GM19438 (cell line): ENCODE measurements around the gene TRPC4AP.

ENCODE experiments used
- ATAC-seq: cut with Tn5 transposase; IDR thresholded peaks from one replicate; pipeline ENCODE4 v1.9.1; 2021; ENCODE audit warnings: low read depth; ENCODE audit not compliant: unreplicated experiment

TRPC4AP gene

DNA sequence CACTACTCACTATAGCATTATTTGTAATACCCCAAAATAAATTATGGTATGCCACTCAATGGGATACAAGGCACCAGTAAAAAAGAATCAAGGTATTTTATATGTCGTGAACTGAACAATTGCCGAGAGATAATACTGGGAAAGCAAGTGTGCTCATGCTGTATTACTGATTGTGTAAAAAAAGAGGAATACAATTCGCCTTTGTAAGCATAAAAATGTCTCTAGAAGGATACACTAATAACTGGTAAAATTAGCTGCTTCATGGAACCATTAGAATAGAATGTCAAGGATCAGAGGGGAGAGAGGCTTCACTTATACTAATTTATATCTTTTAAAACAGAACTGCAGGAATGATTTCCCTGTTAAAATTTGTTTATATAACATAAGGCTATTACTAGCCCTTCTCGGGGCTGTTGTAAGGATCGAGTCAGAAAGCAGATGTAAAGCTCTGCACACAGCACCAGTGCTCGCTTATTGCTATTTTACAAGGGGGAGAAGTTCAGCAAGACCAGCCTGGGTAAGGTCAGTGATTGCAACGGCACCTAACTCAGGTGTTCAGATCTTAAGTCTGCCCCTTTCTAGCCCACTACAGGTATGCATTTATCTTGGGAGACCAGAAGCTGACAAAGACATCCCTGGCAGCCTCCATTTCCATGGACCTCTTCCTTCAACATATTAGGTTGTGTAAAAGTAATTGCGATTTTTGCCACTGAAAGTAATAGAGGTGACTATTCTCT is 75.3 kb downstream of the TRPC4AP start:
- no peak for ATAC-seq

GRCh38 chr20:35015863-35016193 is 76.8 kb downstream of the TRPC4AP start:
- ATAC-seq, result no peak

DNA sequence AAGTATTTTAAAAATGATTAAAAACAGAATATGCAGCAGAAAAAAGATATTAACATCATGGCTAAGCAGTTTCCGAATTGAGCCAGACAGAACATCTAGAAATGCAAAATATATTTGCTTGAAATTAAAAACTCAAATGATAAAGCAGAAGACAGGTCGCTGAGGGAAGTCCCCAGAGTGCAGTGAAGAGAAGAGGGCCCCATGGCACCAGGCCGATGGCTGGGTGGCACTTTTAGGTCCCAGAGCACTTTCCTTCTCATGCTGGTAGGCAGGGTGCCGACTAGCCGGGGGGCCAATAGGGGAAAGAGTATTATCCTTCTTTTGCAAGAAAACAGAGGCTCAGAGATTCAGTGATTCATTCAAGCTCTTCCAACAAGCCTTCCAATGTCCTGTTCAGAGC is 78.1 kb downstream of the TRPC4AP start:
- ATAC-seq, result no peak

DNA sequence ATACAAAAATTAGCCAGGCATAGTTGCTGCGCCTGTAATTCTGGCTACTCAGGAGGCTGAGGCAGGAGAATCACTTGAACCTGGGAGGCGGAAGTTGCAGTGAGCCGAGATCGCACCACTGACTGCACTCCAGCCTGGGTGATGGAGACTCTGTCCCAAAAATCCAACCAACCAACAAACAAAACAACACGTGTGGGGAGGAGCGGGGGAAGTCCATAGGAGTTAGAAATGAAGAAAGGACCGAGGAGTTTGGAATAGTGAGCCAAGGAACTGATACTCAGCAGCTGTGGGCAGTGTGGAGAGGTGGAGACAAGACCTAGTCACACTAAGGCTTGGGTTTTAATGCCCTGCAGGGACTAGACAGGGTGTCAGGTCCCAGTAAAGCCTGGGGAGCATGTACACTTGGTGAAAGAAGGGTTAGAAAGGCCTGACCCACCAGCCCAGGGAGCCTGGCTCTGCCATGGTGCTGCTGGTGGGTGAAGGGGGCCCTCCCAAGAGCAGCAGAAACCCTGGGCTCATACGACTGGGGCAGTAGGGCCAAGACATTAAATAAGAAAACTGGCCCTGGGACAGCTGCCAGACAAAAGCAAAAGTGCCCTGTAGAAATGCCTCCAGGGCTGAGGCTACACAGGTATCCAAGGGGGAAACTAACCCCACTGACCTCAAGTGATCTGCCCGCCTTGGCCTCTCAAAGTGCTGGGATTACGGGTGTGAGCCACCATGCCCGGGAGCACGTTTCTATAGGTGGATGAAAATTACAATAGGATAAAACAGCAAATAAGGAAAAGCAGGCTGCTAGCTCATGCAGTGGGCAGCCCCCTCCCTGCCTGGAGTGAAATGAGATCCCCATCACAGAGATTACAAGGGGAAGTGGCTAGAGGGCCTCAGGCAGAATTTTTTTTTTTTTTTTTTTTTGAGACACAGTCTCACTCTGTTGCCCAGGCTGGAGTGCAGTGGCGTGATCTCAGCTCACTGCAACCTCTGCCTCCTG is 78.9 kb downstream of the TRPC4AP start:
- ATAC-seq, result no peak

GRCh38 chr20:35012227-35013069 is 80.2 kb downstream of the TRPC4AP start:
- no peak for ATAC-seq

- ATAC-seq, result no peak
Measured at GRCh38 chr20:35011589-35012226, 80.9 kb downstream of the TRPC4AP start.

GRCh38 chr20:35010405-35011192 is 82.0 kb downstream of the TRPC4AP start:
- ATAC-seq, result no peak

GRCh38 chr20:35009665-35010328 is 82.8 kb downstream of the TRPC4AP start:
- no peak for ATAC-seq

DNA sequence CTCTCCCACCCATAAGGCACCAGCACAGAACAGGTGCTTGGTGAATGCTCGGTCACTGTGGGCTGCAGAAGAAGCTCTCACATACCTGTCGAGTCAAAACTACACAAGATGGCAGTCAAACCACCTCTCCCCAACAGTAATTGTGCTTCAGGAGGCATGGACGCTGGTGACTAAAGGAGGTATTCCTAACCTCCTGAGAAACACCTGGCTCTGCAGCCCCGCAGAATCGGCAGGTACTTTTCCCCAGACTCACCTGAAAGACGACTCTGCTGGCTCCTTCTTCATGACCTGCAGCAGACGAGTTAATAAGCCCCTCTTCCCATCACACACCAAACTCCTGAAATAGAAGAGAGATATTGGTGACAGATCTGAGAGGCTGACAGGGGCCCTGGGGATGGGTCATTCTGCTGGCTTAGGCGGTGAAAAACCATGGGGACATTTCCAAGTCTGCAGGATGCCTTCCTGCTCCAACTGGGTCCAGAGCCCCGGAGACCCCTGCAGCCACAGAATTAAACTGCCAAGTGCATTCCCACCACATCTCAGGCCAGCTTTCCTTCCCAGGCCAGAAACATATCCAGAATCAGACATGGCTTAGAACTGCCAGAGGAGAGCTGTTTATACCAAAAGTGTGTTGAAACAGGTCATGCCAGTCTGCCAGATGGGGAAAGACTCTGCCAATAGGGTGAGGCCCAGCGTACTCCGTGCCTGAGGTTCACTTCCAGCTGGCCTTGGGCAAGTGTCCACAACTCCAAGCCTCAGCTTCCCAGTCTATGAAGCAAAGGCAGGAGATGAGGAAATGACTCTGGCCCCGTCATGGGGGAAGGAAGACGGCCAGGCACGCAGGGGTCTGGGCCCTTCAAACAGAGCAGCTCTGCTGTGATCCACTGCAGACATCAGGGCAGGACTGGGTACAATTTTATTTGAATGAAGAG is 83.9 kb downstream of the TRPC4AP start:
- ATAC-seq, result no peak

DNA sequence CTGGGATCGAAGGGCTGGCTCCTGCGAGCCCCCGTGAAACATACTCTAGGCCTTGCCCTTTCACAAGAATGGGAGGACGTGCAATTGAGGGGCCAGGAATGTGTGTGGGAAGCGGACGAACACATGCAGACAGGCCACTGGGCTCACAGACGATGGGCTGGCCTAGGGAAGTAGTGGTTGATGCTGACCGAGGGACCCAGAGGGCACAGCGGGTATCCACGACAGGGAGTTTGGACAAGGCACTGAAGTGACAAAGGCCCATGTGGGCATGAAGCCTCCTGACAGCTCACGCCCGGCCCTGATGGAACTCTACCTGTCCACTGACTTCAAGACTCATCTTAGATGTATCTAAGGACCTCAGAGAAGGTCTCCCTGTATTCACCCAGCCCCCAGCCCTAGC is 84.7 kb downstream of the TRPC4AP start:
- ATAC-seq, result no peak

DNA sequence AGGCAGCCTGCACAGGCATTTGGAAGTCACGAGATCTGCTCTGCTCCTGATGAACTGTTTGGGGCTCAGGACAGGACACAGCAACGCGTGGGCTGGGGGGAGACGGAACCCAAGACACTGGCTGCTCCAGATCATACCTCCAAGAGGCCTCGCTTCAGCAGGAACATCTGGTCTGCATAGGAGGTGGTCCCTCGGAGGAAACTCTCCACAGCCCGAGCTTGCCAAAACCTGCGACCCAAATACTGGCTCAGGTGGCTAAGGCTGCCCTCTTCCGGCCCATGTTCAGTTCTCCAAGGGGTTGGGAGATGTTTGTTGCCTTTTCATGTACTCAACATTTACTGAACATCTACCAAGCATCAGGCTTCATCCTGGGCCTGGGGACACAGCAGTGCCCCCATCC is 85.2 kb downstream of the TRPC4AP start:
- no peak for ATAC-seq

DNA sequence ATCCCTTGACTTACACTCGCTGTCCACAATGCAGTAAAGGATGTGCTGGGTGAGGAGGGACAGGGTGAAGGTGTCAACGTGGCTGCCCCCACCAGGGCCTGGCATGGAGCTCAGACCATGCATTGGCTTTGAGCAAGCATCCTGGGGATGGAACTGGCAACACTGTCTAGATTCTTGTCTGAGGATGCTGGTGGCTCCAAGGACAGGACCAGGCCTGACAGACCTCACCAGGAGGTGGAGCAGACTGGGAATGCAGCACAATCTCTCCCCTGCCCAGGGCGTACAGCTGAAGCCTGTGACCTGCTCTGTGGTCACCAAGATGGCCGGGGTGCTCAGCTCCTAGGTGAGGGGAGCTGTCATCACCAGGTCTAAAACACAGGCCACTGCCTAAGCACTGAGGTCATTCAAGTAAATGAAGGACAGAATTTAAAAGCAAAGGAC is 86.1 kb downstream of the TRPC4AP start:
- ATAC-seq, result no peak

- no peak for ATAC-seq
Measured at GRCh38 chr20:35006009-35006408, 86.6 kb downstream of the TRPC4AP start.

GRCh38 chr20:35005463-35005961 is 87.1 kb downstream of the TRPC4AP start:
- no peak for ATAC-seq

- ATAC-seq, result no peak
Measured at GRCh38 chr20:35004749-35005462, 87.7 kb downstream of the TRPC4AP start.

DNA sequence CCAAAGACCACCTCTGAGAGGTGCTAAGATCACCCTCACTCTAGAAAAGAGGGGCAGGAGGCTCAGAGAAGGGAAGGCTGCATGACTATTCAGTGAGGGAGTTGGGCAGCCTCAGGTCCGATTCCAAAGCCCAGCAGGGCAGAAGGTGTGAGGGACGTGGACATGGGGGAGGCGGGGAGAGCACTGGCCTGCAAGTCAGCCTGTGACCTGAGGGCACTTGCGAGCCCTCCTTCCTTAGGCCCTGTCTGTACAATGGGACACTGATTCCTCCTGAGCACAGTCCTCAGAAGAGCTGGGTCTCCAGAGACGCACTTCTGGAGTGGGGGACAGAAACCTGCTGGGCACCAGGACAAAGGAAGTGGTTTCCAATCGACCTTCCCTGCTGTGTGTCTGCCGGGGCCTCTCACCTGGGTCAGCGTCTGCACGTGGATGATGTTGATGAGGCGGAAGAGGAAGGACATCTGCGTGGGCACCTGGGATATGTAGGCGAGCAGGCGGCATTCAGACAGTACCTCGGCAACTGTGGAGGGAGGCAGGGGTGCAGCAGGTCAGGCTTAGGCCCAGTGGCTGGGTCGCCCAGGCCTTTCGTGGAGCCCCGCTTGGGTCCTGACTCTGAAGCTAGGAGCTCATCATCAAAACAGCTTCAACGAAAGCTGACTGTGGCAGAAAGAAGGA is 88.4 kb downstream of the TRPC4AP start:
- no peak for ATAC-seq
